ENCODE data around the gene MAPKAPK2.

MAPKAPK2 gene

GRCh38 chr1:206779638-206780037 is 94.9 kb downstream of the MAPKAPK2 start:
- DNase-seq = no peak

GRCh38 chr1:206782448-206782847 is 97.7 kb downstream of the MAPKAPK2 start:
- no peak for DNase-seq

GRCh38 chr1:206783506-206783905 is 98.8 kb downstream of the MAPKAPK2 start:
- no peak for DNase-seq
